Measurements from ENCODE around the gene ADCYAP1. TPM values are rescaled to one million over a fixed set of nuclear protein-coding genes. Genes with fewer than 3 reads are reported as not detected.

The ADCYAP1 gene
- total RNA-seq, 1 experiment from 2014 or later = not detected

GRCh38 chr18:959854-960253 is 55.2 kb downstream of the ADCYAP1 start:
- BruUV-seq (replicated peaks) = no TSS peak
- CTCF ChIA-PET = no interaction called here
- intact Hi-C loops (cut with micrococcal nuclease; ENCODE audit: unreplicated experiment) = loop anchor here (5.0 kb wide), 1 partner anchor 93 kb away; no protein-coding TSS in a partner anchor

More at GRCh38 chr18:959854-960253, 55.2 kb downstream of the ADCYAP1 start:
- peaks cover 2% of the 10 kb centered on the region; the same call in 1 of the 2 replicates for H3K27me3 ChIP-seq (ENCODE audit: control insufficient read depth, insufficient read depth, low read length)
- in situ Hi-C loops (cut with HindIII; ENCODE audit: low pct_unique_long_range_greater_than_20kb, low sequenced_read_pairs) = no loop called here
- H3K36me3 ChIP-seq (ENCODE audit: control insufficient read depth, insufficient read depth, low read length) = no peaks in the 10 kb centered on the region
- POLR2A ChIA-PET = no interaction called here
- DNase-seq (ENCODE audit: low read depth, low spot score) (no peak), ATAC-seq (no peak)
- H3K4me3 ChIP-seq (ENCODE audit: low read depth in 2 of 2, low read length in 2 of 2) = no peak overlapping the region
- H3K27ac ChIP-seq (ENCODE audit: low read length) = no peak overlapping the region
- H3K9me3 ChIP-seq (ENCODE audit: control insufficient read depth, insufficient read depth, low read depth, low read length) = no peaks in the 10 kb centered on the region
- TF ChIP-seq REST (IDR thresholded peaks at IDR 0.05; ENCODE audit: insufficient read depth in 1 of 2, low read depth in 2 of 2, low read length in 1 of 2) (no peak), POLR2AphosphoS5 (IDR thresholded peaks at IDR 0.05; ENCODE audit: low read depth, low read length) (no peak), SIN3A (IDR thresholded peaks at IDR 0.05; ENCODE audit: borderline replicate concordance, insufficient read depth, low read depth, low read length) (no peak), TCF7L2 (IDR thresholded peaks at IDR 0.05; ENCODE audit: low read depth, low read length) (no peak)
- TF ChIP-seq, protein P1, sequence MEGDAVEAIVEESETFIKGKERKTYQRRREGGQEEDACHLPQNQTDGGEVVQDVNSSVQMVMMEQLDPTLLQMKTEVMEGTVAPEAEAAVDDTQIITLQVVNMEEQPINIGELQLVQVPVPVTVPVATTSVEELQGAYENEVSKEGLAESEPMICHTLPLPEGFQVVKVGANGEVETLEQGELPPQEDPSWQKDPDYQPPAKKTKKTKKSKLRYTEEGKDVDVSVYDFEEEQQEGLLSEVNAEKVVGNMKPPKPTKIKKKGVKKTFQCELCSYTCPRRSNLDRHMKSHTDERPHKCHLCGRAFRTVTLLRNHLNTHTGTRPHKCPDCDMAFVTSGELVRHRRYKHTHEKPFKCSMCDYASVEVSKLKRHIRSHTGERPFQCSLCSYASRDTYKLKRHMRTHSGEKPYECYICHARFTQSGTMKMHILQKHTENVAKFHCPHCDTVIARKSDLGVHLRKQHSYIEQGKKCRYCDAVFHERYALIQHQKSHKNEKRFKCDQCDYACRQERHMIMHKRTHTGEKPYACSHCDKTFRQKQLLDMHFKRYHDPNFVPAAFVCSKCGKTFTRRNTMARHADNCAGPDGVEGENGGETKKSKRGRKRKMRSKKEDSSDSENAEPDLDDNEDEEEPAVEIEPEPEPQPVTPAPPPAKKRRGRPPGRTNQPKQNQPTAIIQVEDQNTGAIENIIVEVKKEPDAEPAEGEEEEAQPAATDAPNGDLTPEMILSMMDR (IDR thresholded peaks at IDR 0.05) = no peak
- H3K4me1 ChIP-seq (ENCODE audit: control insufficient read depth, insufficient read depth, low read length) = peaks cover 3% of the 10 kb centered on the region; the same call in 1 of the 2 replicates

Other genes starting within 250 kb of the ADCYAP1 start
- gene TYMS, start 247.2 kb upstream of the ADCYAP1 start, total RNA-seq (2021; ENCODE audit: unreplicated experiment) = 202 TPM
- gene ENOSF1, start 192.2 kb upstream of the ADCYAP1 start, total RNA-seq (2021; ENCODE audit: unreplicated experiment) = 53.7 TPM
- 91.6 TPM for gene YES1, start 92.6 kb upstream of the ADCYAP1 start, total RNA-seq (2021; ENCODE audit: unreplicated experiment)